Trophoblast cell (in vitro differentiated cells and primary cell): ENCODE measurements around the gene MAPK14.
"Not testable (repeated sequence)": the region's sequence is repeated elsewhere in the genome, so short reads cannot be mapped to it uniquely, and the experiment has no call there.

Source experiments
- DNase-seq, 2 donors: peaks; one replicate each; pipeline ENCODE4 v3.0.0-alpha.2; 2016
- H2AFZ ChIP-seq: 2 replicates; pipeline ENCODE4 v1.6.1; 2013; ENCODE audit warnings: low read length, moderate library complexity, mild to moderate bottlenecking; ENCODE audit not compliant: insufficient read depth, poor library complexity
- H2AK5ac ChIP-seq: 2 replicates; pipeline ENCODE4 v1.6.1; 2013; ENCODE audit warnings: mild to moderate bottlenecking, low read length
- H2BK120ac ChIP-seq: 2 replicates; pipeline ENCODE4 v1.6.1; 2013; ENCODE audit warnings: low read length, mild to moderate bottlenecking, moderate library complexity; ENCODE audit not compliant: insufficient read depth, poor library complexity
- H2BK12ac ChIP-seq: 2 replicates; pipeline ENCODE4 v1.6.1; 2013; ENCODE audit warnings: mild to moderate bottlenecking, low read length, moderate library complexity
- H2BK5ac ChIP-seq: 2 replicates; pipeline ENCODE4 v1.6.1; 2013; ENCODE audit warnings: low read length, low read depth, moderate library complexity, mild to moderate bottlenecking; ENCODE audit not compliant: poor library complexity
- H3K14ac ChIP-seq: 2 replicates; pipeline ENCODE4 v1.6.1; 2013; ENCODE audit warnings: mild to moderate bottlenecking, low read length
- H3K18ac ChIP-seq: 2 replicates; pipeline ENCODE4 v1.6.1; 2013; ENCODE audit warnings: mild to moderate bottlenecking, low read length
- H3K23ac ChIP-seq: 2 replicates; pipeline ENCODE4 v1.6.1; 2013; ENCODE audit warnings: low read length
- H3K27ac ChIP-seq: 2 replicates; pipeline ENCODE4 v1.5.1; 2013; ENCODE audit warnings: low read depth, mild to moderate bottlenecking, inconsistent platforms, low read length, moderate library complexity
- H3K27me3 ChIP-seq: 2 replicates; pipeline ENCODE4 v1.6.1; 2013; ENCODE audit warnings: inconsistent platforms, mild to moderate bottlenecking, low read length, moderate library complexity; ENCODE audit not compliant: insufficient read depth
- H3K36me3 ChIP-seq, 2 experiments: 1 replicate in 1 of 2; 2 replicates in 1 of 2; pipeline ENCODE4 v1.6.1; 2013; ENCODE audit warnings: low read length in 2 of 2, mild to moderate bottlenecking in 2 of 2, moderate library complexity in 1 of 2; ENCODE audit not compliant: insufficient read depth in 2 of 2, control insufficient read depth in 1 of 2
- H3K4ac ChIP-seq: 2 replicates; pipeline ENCODE4 v1.6.1; 2013; ENCODE audit warnings: low read depth, mild to moderate bottlenecking, low read length, moderate library complexity
- H3K4me1 ChIP-seq, 2 experiments: 1 replicate in 1 of 2; 2 replicates in 1 of 2; pipeline ENCODE4 v1.6.1; 2013; ENCODE audit warnings: low read length in 2 of 2, mild to moderate bottlenecking in 2 of 2, moderate library complexity in 1 of 2; ENCODE audit not compliant: insufficient read depth in 2 of 2, control insufficient read depth in 1 of 2
- H3K4me2 ChIP-seq: 2 replicates; pipeline ENCODE4 v1.6.1; 2013; ENCODE audit warnings: inconsistent platforms, mild to moderate bottlenecking, low read length, moderate library complexity
- H3K4me3 ChIP-seq: 2 replicates; pipeline ENCODE4 v1.5.1; 2013; ENCODE audit warnings: mild to moderate bottlenecking, low read depth, low read length, inconsistent platforms
- H3K79me1 ChIP-seq: one replicate; pipeline ENCODE4 v1.6.1; 2013; ENCODE audit warnings: low read length
- H3K79me2 ChIP-seq: 2 replicates; pipeline ENCODE4 v1.6.1; 2013; ENCODE audit warnings: low read length, mild to moderate bottlenecking; ENCODE audit not compliant: control insufficient read depth, insufficient read depth, poor library complexity
- H3K9ac ChIP-seq: 2 replicates; pipeline ENCODE4 v1.6.1; 2013; ENCODE audit warnings: mild to moderate bottlenecking, low read length
- H3K9me3 ChIP-seq: 2 replicates; pipeline ENCODE4 v1.6.1; 2013; ENCODE audit warnings: low read depth, mild to moderate bottlenecking, control low read depth, inconsistent platforms, low read length; ENCODE audit not compliant: insufficient read depth
- H4K12ac ChIP-seq: 2 replicates; pipeline ENCODE4 v1.6.1; 2013; ENCODE audit warnings: low read depth, mild to moderate bottlenecking, low read length, moderate library complexity
- H4K8ac ChIP-seq: 2 replicates; pipeline ENCODE4 v1.6.1; 2013; ENCODE audit warnings: low read depth, mild to moderate bottlenecking, low read length, moderate library complexity
- H4K91ac ChIP-seq: one replicate; pipeline ENCODE4 v1.6.1; 2013; ENCODE audit warnings: low read depth, mild to moderate bottlenecking, low read length, moderate library complexity
- WGBS: extraction: QIAGEN DNeasy Blood & Tissue Kit; methylation state at CpG from one replicate; pipeline ENCODE4 v1.1.7; 2013; ENCODE audit warnings: missing lambda C conversion rate; ENCODE audit not compliant: insufficient read length, insufficient coverage; ENCODE audit errors: extremely low coverage; 5-methylcytosine and 5-hydroxymethylcytosine counted together

MAPK14 gene

DNA sequence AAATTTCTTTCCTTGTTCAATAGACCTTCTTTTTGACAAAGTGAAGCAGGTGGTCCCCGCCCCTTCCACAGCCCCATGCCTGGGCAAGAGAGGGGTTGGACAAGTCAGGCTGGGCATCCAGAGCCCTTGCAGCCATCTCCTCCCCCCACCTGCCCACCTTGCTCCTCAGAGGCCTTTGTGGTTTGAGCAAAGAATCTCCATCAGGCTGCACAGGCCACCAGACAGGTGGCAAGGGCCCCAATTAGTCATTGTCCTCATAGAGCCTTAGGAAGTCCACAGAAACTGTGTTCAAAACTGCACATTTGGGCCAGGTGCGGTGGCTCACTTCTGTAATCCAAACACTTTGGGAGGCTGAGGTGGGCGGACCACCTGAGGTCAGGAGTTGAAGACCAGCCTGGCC lies 101.2 kb downstream of the MAPK14 start:
- WGBS, result no CpG with 5 or more reads among the region's 3 CpGs
- no peak overlapping the region for H4K12ac ChIP-seq

DNA sequence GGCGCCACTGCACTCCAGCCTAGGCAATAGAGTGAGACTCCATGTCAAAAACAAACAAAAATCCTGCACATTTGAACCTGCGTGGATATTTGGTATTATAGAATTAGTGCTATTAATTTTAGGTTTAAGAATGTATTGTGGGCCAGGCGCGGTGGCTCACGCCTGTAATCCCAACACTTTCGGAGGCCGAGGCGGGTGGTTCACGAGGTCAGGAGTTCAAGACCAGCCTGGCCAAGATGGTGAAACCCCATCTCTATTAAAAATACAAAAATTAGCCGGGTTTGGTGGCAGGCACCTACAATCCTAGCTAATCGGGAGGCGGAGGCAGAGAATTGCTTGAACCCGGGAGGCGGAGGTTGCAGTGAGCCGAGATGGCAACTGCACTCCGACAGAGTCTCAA lies 101.7 kb downstream of the MAPK14 start:
- not testable (repeated sequence) for H3K79me1 ChIP-seq, H3K79me2 ChIP-seq, H3K4ac ChIP-seq, H4K91ac ChIP-seq, H3K23ac ChIP-seq, H3K4me2 ChIP-seq, H4K8ac ChIP-seq, H3K4me3 ChIP-seq, H2AK5ac ChIP-seq, H4K12ac ChIP-seq, H3K36me3 ChIP-seq, H2BK12ac ChIP-seq, H3K18ac ChIP-seq, H2AFZ ChIP-seq, H3K9me3 ChIP-seq, H3K27me3 ChIP-seq, H3K9ac ChIP-seq, DNase-seq, H2BK5ac ChIP-seq, H3K14ac ChIP-seq, H2BK120ac ChIP-seq, H3K27ac ChIP-seq
- peaks cover 24 to 27% of the 10 kb centered on the region in 2 experiments for H3K4me1 ChIP-seq
- WGBS, result no CpG with 5 or more reads among the region's 16 CpGs

More for the DNA sequence above, 101.2 kb downstream of the MAPK14 start:
- H2BK5ac ChIP-seq, result no peak overlapping the region
- peaks cover 5% of the 10 kb centered on the region for H3K79me1 ChIP-seq
- no peak overlapping the region for H3K9ac ChIP-seq
- no peak overlapping the region for H4K8ac ChIP-seq
- H3K27me3 ChIP-seq, result no peaks in the 10 kb centered on the region
- H3K14ac ChIP-seq, result no peak overlapping the region
- no peaks in the 10 kb centered on the region for H3K79me2 ChIP-seq
- DNase-seq, result no peak
- no peak overlapping the region for H2AK5ac ChIP-seq
- H3K23ac ChIP-seq, result no peak overlapping the region
- no peak overlapping the region for H4K91ac ChIP-seq
- no peaks in the 10 kb centered on the region for H3K36me3 ChIP-seq
- H2BK120ac ChIP-seq, result no peak overlapping the region
- H2AFZ ChIP-seq, result no peak overlapping the region
- H3K4me3 ChIP-seq, result no peak overlapping the region
- H3K4me1 ChIP-seq, result peaks cover 25 to 27% of the 10 kb centered on the region in 2 experiments
- H2BK12ac ChIP-seq, result no peak overlapping the region
- no peak overlapping the region for H3K4me2 ChIP-seq
- no peak overlapping the region for H3K27ac ChIP-seq
- no peak overlapping the region for H3K4ac ChIP-seq
- H3K18ac ChIP-seq, result no peak overlapping the region
- no peaks in the 10 kb centered on the region for H3K9me3 ChIP-seq

DNA sequence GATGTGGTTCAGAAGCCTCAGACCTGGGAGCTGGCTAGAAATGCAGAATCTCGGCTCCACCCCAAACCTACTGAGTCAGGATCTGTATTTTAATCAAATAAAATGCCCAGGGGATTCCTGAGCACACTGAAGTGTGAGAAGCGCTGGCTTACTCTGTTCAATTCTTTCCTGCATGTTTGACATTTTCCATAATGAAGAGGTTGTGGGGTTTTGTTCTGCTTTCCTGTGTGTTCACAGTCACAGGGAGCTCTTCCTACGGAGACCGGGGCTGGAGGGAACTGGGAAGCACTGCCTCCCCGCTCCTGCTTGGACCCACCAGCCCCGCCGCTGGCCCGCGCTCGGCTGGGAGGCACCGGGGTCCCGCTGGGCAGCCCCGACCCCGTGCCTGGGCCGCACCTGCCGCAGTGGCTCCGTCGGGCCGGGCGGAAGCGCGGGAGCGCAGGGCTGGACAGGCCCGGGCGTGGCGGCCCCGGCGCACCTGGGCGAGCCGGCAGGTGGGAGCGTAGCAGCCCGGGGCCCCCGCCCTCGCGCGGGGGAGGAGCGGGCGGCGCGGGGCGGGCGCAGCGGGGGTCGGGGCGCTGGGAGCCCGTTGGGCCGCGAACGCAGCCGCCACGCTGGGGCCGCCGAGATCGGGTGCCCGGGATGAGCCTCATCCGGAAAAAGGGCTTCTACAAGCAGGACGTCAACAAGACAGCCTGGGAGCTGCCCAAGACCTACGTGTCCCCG lies 102.5 kb downstream of the MAPK14 start, which contains the start of gene MAPK13:
Gene MAPK13, plus strand, starts transcription at position 573 of the 726 bp plus-strand sequence. Its CDS starts 70 bp downstream, at position 643.
- WGBS, result no CpG with 5 or more reads among the region's 59 CpGs
- Histone ChIP-seq H4K91ac (peak within 1 kb of the TSS; percentile 59), H3K79me2 (no peaks in the 10 kb centered on the region), H2BK120ac (peak within 1 kb of the TSS; percentile 14), H3K14ac (peak within 1 kb of the TSS; percentile 10), H2AFZ (peak within 1 kb of the TSS; percentile 43), H3K9me3 (no peaks in the 10 kb centered on the region), H3K23ac (no peak within 1 kb of the TSS), H2BK12ac (peak within 1 kb of the TSS; percentile 48), H3K4me3 (peak within 1 kb of the TSS; percentile 49), H2BK5ac (no peak within 1 kb of the TSS), H3K4me1 (peaks cover 24 to 27% of the 10 kb centered on the region in 2 experiments), H3K79me1 (peaks cover 5% of the 10 kb centered on the region), H3K18ac (peak within 1 kb of the TSS; percentile 6), H3K9ac (no peak within 1 kb of the TSS), H3K27me3 (no peaks in the 10 kb centered on the region), H4K8ac (peak within 1 kb of the TSS; percentile 33), H3K4ac (no peak within 1 kb of the TSS), H3K27ac (no peak within 1 kb of the TSS), H2AK5ac (peak within 1 kb of the TSS; percentile 8), H3K36me3 (no peaks in the 10 kb centered on the region), H4K12ac (peak within 1 kb of the TSS; percentile 1), H3K4me2 (peak within 1 kb of the TSS; percentile 73)
- DNase-seq, result peak in 1 of 2 donors; percentile 41

DNA sequence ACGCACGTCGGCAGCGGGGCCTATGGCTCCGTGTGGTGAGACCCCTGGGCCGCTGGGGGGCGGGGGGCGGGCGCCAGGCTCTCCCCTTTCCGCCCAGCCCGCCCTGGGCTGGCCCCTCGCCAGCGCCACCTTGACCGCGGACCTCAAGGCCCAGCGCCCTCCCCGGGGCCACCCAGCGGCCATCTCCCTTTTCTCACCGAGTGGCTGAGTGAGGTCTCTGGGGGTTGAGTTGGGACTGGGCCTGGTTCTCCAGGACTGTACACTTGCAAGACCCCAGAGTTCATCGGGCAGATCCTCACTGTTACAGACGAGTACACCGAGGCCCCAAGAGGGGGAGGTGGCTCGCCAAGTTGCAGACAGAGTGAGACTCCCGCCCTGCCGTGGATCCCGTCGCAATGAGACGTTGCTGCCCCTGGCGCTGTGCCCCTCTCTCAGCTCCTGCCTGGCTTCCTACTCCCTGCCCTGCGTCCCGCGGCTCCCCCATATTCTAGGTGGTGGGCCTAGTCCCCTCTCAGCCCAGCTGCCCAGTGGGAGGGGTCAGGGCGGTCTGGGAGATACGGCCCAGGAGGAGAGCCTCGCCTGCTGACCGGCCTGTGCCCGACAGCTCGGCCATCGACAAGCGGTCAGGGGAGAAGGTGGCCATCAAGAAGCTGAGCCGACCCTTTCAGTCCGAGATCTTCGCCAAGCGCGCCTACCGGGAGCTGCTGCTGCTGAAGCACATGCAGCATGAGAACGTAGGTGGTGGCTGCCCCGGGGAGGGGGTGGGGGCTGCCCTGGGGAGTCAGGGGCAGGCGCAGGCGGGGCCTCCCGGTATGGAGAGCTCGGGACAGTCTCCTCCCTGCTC lies 103.3 kb downstream of the MAPK14 start:
- Histone ChIP-seq H3K79me1 (peaks cover 5% of the 10 kb centered on the region), H3K14ac (peak overlapping the region; percentile 10), H2AFZ (peak overlapping the region; percentile 43), H3K79me2 (no peaks in the 10 kb centered on the region), H4K8ac (peak overlapping the region; percentile 23), H3K27me3 (no peaks in the 10 kb centered on the region), H3K4me2 (peak overlapping the region; percentile 73), H2BK5ac (no peak overlapping the region), H2BK12ac (peak overlapping the region; percentile 48), H2AK5ac (peak overlapping the region; percentile 8), H2BK120ac (peak overlapping the region; percentile 9), H3K9me3 (no peaks in the 10 kb centered on the region), H3K4ac (no peak overlapping the region), H3K9ac (no peak overlapping the region), H4K12ac (peak overlapping the region; percentile 1), H3K36me3 (no peaks in the 10 kb centered on the region), H4K91ac (peak overlapping the region; percentile 28), H3K18ac (peak overlapping the region; percentile 6), H3K4me1 (peaks cover 24 to 27% of the 10 kb centered on the region in 2 experiments), H3K27ac (no peak overlapping the region), H3K23ac (no peak overlapping the region), H3K4me3 (no peak overlapping the region)
- WGBS, result no CpG with 5 or more reads among the region's 52 CpGs
- peak in 1 of 2 donors; percentile 49 for DNase-seq
